ENCODE measurements around the gene INTS1.

DNA sequence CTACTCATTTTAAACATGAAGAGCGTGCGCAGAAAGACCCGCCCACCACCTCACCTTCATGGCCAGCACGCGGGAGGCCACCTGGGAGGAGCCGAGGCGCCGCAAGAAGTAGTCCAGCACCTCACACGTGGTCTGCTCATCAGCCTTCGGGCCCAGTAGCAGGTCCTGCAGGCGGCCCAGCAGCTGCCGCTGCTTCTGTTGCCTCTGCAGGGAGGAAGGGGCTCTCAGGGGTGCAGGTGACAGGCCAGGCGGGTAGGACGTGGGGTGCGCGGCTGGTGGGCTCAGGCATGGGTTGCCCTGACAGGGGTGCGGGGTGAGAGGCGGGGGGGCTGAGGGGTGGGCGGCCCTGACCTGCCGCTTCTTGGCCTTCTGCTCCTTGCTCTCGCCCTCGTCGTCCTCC lies 17.6 kb downstream of the INTS1 start:
- no peak for TF ChIP-seq POLR2A (IDR thresholded peaks at IDR 0.05)
- TF ChIP-seq, protein P1, sequence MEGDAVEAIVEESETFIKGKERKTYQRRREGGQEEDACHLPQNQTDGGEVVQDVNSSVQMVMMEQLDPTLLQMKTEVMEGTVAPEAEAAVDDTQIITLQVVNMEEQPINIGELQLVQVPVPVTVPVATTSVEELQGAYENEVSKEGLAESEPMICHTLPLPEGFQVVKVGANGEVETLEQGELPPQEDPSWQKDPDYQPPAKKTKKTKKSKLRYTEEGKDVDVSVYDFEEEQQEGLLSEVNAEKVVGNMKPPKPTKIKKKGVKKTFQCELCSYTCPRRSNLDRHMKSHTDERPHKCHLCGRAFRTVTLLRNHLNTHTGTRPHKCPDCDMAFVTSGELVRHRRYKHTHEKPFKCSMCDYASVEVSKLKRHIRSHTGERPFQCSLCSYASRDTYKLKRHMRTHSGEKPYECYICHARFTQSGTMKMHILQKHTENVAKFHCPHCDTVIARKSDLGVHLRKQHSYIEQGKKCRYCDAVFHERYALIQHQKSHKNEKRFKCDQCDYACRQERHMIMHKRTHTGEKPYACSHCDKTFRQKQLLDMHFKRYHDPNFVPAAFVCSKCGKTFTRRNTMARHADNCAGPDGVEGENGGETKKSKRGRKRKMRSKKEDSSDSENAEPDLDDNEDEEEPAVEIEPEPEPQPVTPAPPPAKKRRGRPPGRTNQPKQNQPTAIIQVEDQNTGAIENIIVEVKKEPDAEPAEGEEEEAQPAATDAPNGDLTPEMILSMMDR (IDR thresholded peaks at IDR 0.05), result no peak

All from heart left ventricle (tissue), 13 donors.